Kidney epithelial cell (primary cell): ENCODE results near the gene UFD1. TPM values are rescaled to one million over a fixed set of nuclear protein-coding genes. Genes with fewer than 3 reads are reported as not detected.

ENCODE experiments used
- DNase-seq: peaks from one replicate; pipeline ENCODE4 v3.0.0-alpha.2; 2010; ENCODE audit warnings: low read depth
- H3K27me3 ChIP-seq: 2 replicates; pipeline ENCODE4 v1.6.0; 2011; ENCODE audit warnings: low read length; ENCODE audit not compliant: control insufficient read depth, insufficient read depth
- H3K36me3 ChIP-seq: 2 replicates; pipeline ENCODE4 v1.5.1; 2011; ENCODE audit warnings: low read length; ENCODE audit not compliant: control insufficient read depth, insufficient read depth
- H3K4me3 ChIP-seq: 2 replicates; pipeline ENCODE4 v1.5.1; 2011; ENCODE audit warnings: low read depth, mild to moderate bottlenecking, control low read depth, low read length
- CTCF ChIP-seq: IDR thresholded peaks from 2 replicates; pipeline ENCODE4 v1.5.1; 2011; ENCODE audit warnings: mild to moderate bottlenecking, moderate library complexity, low read length, control low read depth, inconsistent platforms; ENCODE audit not compliant: insufficient read depth, poor library complexity, severe bottlenecking
- total RNA-seq: library from RNA; depleted of rRNA; stranded (reverse); fragments of >200 nt; gene quantifications from 2 replicates; pipeline ENCODE4 v1.2.3, GENCODE V29; 2015

The UFD1 gene
- total RNA-seq, 1 donor from 2014 or later, result 48.9 TPM

- Histone ChIP-seq H3K27me3 (peaks cover 7% of the 10 kb centered on the region), H3K36me3 (no peaks in the 10 kb centered on the region), H3K4me3 (no peak overlapping the region)
- DNase-seq, result no peak
- TF ChIP-seq CTCF, result no peak
Observed at GRCh38 chr22:19517919-19518611, 39.1 kb upstream of the UFD1 start.

- no peak overlapping the region for H3K4me3 ChIP-seq
- DNase-seq, result no peak
- no peak for TF ChIP-seq CTCF
- H3K27me3 ChIP-seq, result peaks cover under 1% of the 10 kb centered on the region
- no peaks in the 10 kb centered on the region for H3K36me3 ChIP-seq
Observed at GRCh38 chr22:19517171-19517500, 38.1 kb upstream of the UFD1 start.

GRCh38 chr22:19516378-19517170 is 37.6 kb upstream of the UFD1 start:
- no peak for TF ChIP-seq CTCF
- DNase-seq, result no peak
- no peak overlapping the region for H3K4me3 ChIP-seq
- no peaks in the 10 kb centered on the region for H3K36me3 ChIP-seq
- H3K27me3 ChIP-seq, result no peaks in the 10 kb centered on the region

- no peaks in the 10 kb centered on the region for H3K36me3 ChIP-seq
- no peak for DNase-seq
- TF ChIP-seq CTCF, result no peak
- H3K4me3 ChIP-seq, result no peak overlapping the region
- H3K27me3 ChIP-seq, result no peaks in the 10 kb centered on the region
Observed at GRCh38 chr22:19515654-19516377, 36.8 kb upstream of the UFD1 start.

GRCh38 chr22:19514831-19515565 is 36.0 kb upstream of the UFD1 start:
- no peak for TF ChIP-seq CTCF
- Histone ChIP-seq H3K4me3 (no peak overlapping the region), H3K27me3 (no peaks in the 10 kb centered on the region), H3K36me3 (no peaks in the 10 kb centered on the region)
- DNase-seq, result no peak
